HFFc6 (cell line): Measurements from ENCODE around the gene NHSL2. TPM values are rescaled to one million over a fixed set of nuclear protein-coding genes. Genes with fewer than 3 reads are reported as not detected.

Experiments
- DNase-seq: peaks from one replicate; pipeline ENCODE4 v3.0.0-alpha.2; 2018
- H3K27ac Mint-ChIP-seq: 2 replicates; pipeline ENCODE4 v1.8.0; 2020; ENCODE audit warnings: mild to moderate bottlenecking, mixed read lengths
- H3K27me3 Mint-ChIP-seq: 2 replicates; pipeline ENCODE4 v1.8.0; 2021; ENCODE audit warnings: mild to moderate bottlenecking, moderate library complexity, mixed read lengths; ENCODE audit not compliant: insufficient read depth
- H3K36me3 Mint-ChIP-seq: 2 replicates; pipeline ENCODE4 v1.8.0; 2021; ENCODE audit warnings: low read depth, mixed read lengths
- H3K4me1 Mint-ChIP-seq: 2 replicates; pipeline ENCODE4 v1.8.0; 2020; ENCODE audit warnings: low read depth, mixed read lengths
- H3K4me3 Mint-ChIP-seq: 2 replicates; pipeline ENCODE4 v1.8.0; 2020; ENCODE audit warnings: mild to moderate bottlenecking, moderate library complexity, mixed read lengths
- H3K9me3 Mint-ChIP-seq: 2 replicates; pipeline ENCODE4 v1.8.0; 2020; ENCODE audit warnings: mild to moderate bottlenecking, mixed read lengths
- CTCF ChIP-seq: fragments of 200-600 bp; sonication (generic); IDR thresholded peaks from 2 replicates; pipeline ENCODE4 v1.5.0; 2021; ENCODE audit warnings: antibody characterized with exemption, mild to moderate bottlenecking
- total RNA-seq, 6 experiments: library from RNA; stranded (reverse); fragmentation: NEBNext Ultra II Directional; extraction: Animal tissue kit (Norgen Biotek cat#: 25700); gene quantifications; 2 replicates in 1 of 6; 3 replicates in 5 of 6; pipeline ENCODE4 v1.2.3, GENCODE V29; 2021

Gene NHSL2
- total RNA-seq, 6 experiments from 2014 or later = 0.28 to 1.1 (median 0.52) TPM

GRCh38 chrX:71923516-71923915 is 12.9 kb downstream of the NHSL2 start:
- Mint-ChIP-seq H3K27ac (no peak overlapping the region), H3K4me1 (peaks cover 22% of the 10 kb centered on the region)
- no peak for DNase-seq

GRCh38 chrX:71927040-71927439 is 16.4 kb downstream of the NHSL2 start:
- TF ChIP-seq CTCF = no peak
- no peak overlapping the region for H3K4me3 Mint-ChIP-seq
- H3K4me1 Mint-ChIP-seq = peaks cover 22% of the 10 kb centered on the region
- peaks cover under 1% of the 10 kb centered on the region for H3K27me3 Mint-ChIP-seq
- H3K27ac Mint-ChIP-seq = no peak overlapping the region
- DNase-seq = no peak
- no peaks in the 10 kb centered on the region for H3K9me3 Mint-ChIP-seq
- H3K36me3 Mint-ChIP-seq = no peaks in the 10 kb centered on the region

More at GRCh38 chrX:71923516-71923915, 12.9 kb downstream of the NHSL2 start:
- no peak overlapping the region for H3K4me3 Mint-ChIP-seq
- no peak for TF ChIP-seq CTCF
- H3K27me3 Mint-ChIP-seq = no peaks in the 10 kb centered on the region; the same call in 1 of the 2 replicates
- H3K9me3 Mint-ChIP-seq = no peaks in the 10 kb centered on the region
- H3K36me3 Mint-ChIP-seq = no peaks in the 10 kb centered on the region

GRCh38 chrX:71928856-71929255 is 18.2 kb downstream of the NHSL2 start:
- Mint-ChIP-seq H3K4me1 (peaks cover 22% of the 10 kb centered on the region), H3K27ac (no peak overlapping the region), H3K4me3 (no peak overlapping the region), H3K9me3 (no peaks in the 10 kb centered on the region), H3K36me3 (no peaks in the 10 kb centered on the region), H3K27me3 (peaks cover 8% of the 10 kb centered on the region)
- no peak for DNase-seq
- TF ChIP-seq CTCF = no peak

GRCh38 chrX:71930298-71930697 is 19.7 kb downstream of the NHSL2 start:
- peaks cover 11% of the 10 kb centered on the region for H3K4me1 Mint-ChIP-seq
- no peaks in the 10 kb centered on the region for H3K36me3 Mint-ChIP-seq
- DNase-seq = no peak

GRCh38 chrX:71935476-71935875 is 24.8 kb downstream of the NHSL2 start:
- DNase-seq = no peak
- Mint-ChIP-seq H3K9me3 (no peaks in the 10 kb centered on the region), H3K27ac (no peak overlapping the region), H3K4me1 (peaks cover 2% of the 10 kb centered on the region), H3K27me3 (peaks cover 12% of the 10 kb centered on the region), H3K4me3 (no peak overlapping the region), H3K36me3 (no peaks in the 10 kb centered on the region)
- TF ChIP-seq CTCF = no peak

More at GRCh38 chrX:71930298-71930697, 19.7 kb downstream of the NHSL2 start:
- TF ChIP-seq CTCF = no peak
- H3K4me3 Mint-ChIP-seq = no peak overlapping the region
- H3K27ac Mint-ChIP-seq = no peak overlapping the region
- H3K27me3 Mint-ChIP-seq = peaks cover 9% of the 10 kb centered on the region
- H3K9me3 Mint-ChIP-seq = no peaks in the 10 kb centered on the region

GRCh38 chrX:71936632-71937031 is 26.0 kb downstream of the NHSL2 start:
- H3K27ac Mint-ChIP-seq = no peak overlapping the region
- no peak overlapping the region for H3K4me3 Mint-ChIP-seq
- H3K4me1 Mint-ChIP-seq = 0 out of 2 replicates have a peak, but pooled peaks cover 2% of the 10 kb centered on the region
- no peaks in the 10 kb centered on the region for H3K36me3 Mint-ChIP-seq
- DNase-seq = no peak
- no peak for TF ChIP-seq CTCF
- peaks cover 12% of the 10 kb centered on the region for H3K27me3 Mint-ChIP-seq
- H3K9me3 Mint-ChIP-seq = no peaks in the 10 kb centered on the region
